NCI-H460 (cell line): ENCODE data around the gene GADD45GIP1. TPM values are rescaled to one million over a fixed set of nuclear protein-coding genes. Genes with fewer than 3 reads are reported as not detected.
"Not testable (repeated sequence)": the region's sequence is repeated elsewhere in the genome, so short reads cannot be mapped to it uniquely, and the experiment has no call there.

Experiments
- DNase-seq: peaks from one replicate; pipeline ENCODE4 v3.0.0-alpha.2; 2016; ENCODE audit warnings: low read depth; ENCODE audit errors: extremely low read depth
- total RNA-seq: library from RNA; depleted of rRNA; stranded (reverse); fragments of >200 nt; shearing (Covaris generic); gene quantifications from 2 replicates; pipeline ENCODE4 v1.2.3, GENCODE V29; 2014

Gene GADD45GIP1
- total RNA-seq, 1 experiment from 2014 or later, result 24.7 TPM

DNA sequence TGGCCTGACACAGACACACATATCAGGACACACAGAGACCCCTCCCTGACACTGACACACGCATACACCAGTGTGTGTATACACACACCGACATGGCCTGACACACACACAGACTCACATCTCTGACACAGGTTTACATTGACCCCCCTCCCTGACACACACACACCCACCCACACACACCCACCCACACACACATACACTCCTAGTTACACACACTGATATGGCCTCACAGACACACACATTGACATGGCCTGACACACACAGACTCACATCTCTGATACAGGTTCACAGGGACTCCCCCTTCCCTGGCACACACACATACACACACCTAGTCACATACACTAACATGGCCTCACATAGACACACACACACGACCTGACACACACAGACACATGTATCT lies 33.8 kb upstream of the GADD45GIP1 start:
- DNase-seq, result no peak

DNA sequence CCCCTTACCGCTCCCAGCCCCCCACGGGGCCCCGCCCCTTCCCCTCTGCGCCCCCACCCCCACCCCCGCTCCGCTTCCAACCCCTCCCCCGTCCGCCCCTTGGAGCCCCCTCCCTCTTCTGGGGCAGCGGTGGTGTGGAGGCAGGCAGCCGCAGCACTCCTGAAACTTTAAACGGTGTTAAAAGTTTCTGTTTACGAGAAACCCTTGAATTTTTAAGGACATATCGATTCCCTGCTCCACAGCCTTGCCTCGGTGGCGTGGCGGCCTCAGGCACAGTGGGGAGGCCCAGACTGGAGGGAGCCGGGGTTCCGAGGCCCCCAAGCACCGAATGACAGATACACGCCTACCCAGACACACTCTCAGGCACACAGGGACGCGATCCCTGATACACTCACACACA lies 33.4 kb upstream of the GADD45GIP1 start:
- DNase-seq, result no peak

DNA sequence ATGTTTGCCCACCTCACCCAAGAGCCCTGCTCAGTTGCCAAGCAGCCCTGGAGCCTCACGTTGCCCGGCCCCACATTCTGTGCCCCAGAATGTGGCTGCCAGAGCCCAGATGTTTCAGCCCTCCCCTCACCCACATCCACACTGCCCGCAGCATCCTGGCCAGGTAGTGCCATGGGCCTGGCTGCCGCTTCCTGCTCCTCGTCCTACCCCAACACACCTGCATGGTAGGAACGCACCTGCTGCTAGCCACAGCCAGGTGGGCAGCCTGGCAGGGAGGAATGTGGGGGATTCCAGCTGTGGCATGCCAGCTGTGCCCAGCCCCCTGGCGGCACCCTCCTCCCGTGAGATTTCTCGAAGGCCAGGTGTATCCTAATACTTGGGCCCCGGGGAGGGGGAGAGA lies 30.8 kb upstream of the GADD45GIP1 start:
- DNase-seq, result no peak

DNA sequence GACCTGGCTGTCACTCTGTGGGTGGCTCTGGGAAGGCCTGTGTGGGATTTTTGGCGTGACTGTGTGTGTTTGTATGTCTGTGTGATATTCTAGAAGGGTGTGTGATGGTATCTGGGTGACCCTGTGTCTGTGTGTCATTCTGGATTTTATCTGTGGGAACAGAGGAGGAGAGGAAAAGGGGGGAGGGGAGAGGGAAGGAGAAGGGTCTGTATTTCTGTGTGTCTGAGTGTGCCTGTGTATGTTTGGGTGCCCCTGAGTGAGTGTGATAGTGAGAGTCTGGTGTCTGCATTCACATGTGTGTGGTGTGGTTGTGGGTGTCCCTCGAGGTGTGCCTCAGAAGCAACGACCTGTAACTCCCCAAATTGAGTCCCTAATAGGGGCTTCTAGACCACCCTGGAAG lies 30.2 kb upstream of the GADD45GIP1 start:
- DNase-seq, result no peak

GRCh38 chr19:12986726-12987125 lies 29.7 kb upstream of the GADD45GIP1 start:
- DNase-seq, result no peak

GRCh38 chr19:12985049-12985776 lies 28.2 kb upstream of the GADD45GIP1 start:
- peak; percentile 14 for DNase-seq

GRCh38 chr19:12984683-12985048 lies 27.6 kb upstream of the GADD45GIP1 start:
- no peak for DNase-seq

DNA sequence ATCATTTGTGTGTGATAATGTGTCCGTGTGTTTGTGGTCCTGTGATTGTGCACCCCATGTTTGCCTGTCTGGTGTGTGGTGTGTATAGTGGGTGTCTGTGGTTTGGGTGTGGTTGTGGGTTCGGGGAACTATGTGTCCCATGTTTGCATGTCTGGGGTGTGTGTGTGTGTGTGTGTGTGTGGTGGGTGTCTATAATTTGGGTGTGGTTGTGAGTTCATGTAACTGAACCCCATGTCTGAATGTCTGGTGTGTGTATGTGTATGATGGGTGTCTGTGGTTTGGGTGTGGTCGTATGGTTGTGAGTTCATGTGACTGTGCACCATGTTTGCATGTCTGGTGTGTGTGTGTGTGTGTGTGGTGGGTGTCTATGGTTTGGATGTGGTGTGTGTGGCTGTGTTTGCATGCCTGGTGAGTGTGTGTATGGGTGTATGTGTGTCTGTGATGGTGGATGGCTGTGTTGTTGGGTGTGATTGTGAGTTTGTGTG lies 27.2 kb upstream of the GADD45GIP1 start:
- DNase-seq, result no peak

GRCh38 chr19:12983542-12984142 lies 26.6 kb upstream of the GADD45GIP1 start:
- peak; percentile 49 for DNase-seq

- no peak for DNase-seq
Measured at GRCh38 chr19:12983091-12983490, 26.1 kb upstream of the GADD45GIP1 start.

DNA sequence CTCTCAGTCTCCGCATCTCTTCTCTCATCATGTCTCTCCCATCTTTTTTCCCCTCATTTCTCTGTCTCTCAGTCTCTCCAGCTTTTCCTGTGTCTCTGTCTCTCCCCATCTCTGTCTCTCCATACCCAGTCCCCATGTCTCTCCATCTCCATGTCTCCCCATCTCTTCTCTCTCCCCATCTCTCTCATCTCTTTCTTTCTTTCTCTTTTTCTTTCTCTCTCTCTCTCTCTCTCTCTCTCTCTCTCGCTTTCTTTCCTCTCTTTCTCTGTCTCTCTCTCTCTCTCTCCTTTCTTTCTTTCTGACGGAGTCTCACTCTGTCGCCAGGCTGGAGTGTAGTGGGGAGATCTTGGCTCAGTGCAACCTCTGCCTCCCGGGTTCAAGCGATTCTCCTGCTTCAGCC lies 25.6 kb upstream of the GADD45GIP1 start:
- DNase-seq, result no peak

DNA sequence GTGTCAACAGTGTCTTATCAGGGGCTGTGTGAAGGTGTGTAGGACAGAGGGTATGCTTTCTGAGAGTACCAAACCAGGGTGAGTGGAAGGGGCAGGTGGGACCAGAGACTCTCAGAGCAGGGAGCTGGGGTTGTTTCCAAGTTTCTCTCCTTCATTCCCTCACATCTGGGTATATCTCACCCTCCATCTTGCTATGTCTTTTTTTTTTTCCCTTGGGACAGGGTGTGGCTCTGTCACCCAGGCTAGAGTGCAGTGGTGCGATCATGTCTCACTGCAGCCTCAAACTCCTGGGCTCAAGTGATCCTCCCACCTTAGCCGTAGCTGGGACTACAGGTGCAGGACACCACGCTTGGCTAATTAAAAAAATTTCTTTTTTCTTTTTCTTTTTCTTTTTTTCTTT lies 23.0 kb upstream of the GADD45GIP1 start:
- no peak for DNase-seq

DNA sequence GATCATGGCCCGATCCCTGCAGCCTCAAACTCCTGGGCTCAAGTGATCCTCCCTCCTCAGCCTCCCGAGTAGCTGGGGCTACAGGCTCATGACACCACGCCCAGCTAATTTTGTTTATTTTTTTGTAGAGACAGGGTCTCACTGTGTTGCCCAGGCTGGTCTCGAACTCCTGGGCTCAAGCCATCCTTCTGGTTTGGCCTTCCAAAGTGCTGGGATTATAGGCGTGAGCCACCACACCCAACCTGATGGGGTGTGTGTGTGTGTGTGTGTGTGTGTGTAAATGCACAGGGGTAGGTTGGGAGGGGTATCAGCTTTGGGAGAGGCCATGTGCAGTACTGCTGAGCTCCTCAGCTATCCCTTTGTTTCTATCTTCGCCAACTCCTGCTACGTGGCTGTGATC lies 19.1 kb upstream of the GADD45GIP1 start:
- not testable (repeated sequence) for DNase-seq

GRCh38 chr19:12975221-12975741 lies 18.3 kb upstream of the GADD45GIP1 start:
- DNase-seq, result no peak

DNA sequence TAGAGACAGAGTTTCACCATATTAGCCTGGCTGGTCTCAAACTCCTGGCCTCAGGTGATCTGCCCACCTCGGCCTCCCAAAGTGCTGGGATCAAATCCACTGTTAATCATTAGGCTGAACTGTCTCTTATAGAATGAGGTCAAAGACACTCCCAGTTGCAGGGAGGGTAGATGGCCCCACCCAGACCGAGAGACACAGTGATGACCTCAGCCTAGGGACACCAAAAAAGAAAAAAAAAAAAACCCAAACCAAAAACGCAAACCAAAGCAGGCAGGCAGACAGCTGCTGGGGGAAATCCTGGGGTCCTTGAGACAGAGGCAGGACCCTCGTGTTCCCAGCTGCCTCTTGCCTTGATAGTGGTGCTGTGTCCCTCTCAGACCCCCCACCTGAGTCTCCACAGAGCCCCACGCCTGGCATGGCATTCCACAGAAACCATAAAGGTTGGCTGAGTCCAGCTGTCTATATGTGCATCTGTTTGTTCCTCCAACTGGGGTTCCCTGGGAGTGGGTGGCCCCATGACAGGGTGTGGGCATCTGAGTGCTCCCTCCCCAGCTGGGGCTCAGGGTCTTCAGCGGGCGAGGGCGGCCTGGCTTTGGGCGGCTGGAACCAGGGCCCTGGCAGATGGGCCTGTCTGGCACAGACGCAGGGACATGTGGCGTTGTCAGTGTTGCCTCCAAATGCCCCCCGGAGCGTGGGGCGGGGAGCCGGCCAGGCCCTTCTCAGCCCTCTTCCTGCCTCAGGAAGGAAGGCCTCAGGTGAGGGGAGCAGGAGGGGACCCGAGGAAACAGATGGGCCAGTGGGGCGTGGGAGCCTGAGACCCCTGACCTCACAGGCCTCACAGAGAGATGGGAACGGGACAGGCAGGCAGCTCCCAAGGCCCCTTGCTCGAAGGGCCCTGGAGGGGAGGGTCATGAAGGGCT lies 17.5 kb upstream of the GADD45GIP1 start:
- no peak for DNase-seq

DNA sequence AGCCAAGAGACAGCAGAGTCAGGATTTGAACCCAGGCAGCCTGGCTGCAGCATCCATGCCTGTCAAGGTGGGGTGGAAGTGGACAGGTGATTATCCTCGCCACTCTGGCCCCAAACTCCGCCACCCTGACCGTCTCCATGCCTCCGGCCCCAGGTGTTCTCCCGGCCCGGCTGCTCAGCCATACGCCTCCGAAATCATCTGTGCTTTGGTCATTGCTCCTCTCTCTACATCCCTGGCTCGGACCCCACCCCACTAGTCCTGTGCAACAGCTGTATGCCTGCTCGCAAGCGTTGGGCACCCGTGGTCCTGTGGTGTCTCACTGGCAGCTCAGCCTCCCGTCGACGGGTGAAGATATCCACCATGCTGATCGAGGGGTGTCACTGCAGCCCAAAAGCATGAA lies 16.2 kb upstream of the GADD45GIP1 start:
- DNase-seq, result no peak

DNA sequence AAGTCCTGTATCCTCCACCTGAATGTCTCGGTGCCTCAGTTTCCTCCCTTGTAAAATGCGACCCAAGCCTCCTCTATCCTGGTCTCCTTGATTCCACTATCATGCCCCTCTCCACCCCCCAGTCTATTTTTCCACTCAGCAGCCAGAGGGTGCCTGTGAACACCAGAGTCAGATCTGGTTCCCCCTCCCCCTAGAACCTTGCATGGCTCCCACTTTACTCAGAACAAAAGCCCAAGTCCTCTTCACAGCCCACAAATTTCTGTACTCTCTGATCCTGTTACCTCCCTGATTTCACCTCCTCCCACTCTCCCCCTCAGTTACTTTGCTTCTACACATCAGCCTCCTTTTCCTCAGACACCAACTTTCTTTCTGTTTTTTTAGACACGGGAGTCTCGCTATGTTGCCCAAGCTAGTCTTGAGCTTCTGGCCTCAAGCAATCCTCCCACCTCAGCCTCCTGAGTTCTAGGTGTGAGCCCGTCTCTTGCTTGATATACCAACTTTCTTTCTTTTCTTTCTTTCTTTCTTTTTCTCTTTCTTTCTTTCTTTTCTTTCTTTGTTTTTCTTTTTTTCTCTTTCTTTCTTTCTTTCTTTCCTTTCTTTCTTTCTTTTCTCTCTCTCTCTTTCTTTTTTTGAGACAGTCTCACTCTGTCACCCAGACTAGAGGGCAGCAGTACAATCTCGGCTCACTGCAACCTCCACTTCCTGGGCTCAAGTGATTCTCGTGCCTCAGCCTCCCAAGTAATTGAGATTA lies 13.2 kb upstream of the GADD45GIP1 start:
- DNase-seq, result no peak

DNA sequence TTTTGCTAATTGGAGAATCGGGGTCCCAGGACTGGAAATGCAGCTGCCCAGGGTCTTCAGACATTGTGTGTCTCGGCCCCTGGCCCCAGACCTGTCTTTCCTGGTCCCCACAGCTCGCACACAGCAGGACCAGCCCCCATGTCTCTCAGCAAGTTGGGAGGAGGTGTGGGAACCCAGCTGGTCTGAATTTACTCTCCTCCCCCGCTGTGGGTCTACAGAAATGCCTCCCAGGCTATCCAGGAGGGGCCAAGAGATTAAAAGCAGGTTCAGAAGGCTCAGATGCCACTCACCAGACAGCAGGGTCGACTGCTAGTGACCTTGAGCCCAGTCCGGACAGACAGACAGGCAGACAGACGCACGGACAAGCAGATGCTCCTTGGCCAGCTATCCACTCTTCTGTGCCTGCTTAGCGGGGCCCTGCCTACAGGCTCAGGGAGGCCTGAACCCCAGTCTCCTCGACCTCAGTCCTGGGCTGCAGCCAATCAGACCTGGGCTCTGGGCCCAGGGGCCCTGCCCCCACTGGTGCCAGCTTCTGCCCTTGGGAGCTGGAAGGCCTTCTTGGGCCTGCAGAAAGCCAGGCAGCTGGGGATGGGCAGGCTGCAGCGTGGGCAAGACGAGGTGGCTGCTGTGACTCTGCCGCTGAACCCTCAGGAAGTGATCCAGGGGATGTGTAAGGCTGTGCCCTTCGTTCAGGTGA lies 12.4 kb upstream of the GADD45GIP1 start, which contains the start of gene DAND5:
DAND5 (plus strand) TSS at position 285 of the 697 bp plus-strand sequence; CDS start at position 370, 85 bp downstream.
- no peak for DNase-seq

DNA sequence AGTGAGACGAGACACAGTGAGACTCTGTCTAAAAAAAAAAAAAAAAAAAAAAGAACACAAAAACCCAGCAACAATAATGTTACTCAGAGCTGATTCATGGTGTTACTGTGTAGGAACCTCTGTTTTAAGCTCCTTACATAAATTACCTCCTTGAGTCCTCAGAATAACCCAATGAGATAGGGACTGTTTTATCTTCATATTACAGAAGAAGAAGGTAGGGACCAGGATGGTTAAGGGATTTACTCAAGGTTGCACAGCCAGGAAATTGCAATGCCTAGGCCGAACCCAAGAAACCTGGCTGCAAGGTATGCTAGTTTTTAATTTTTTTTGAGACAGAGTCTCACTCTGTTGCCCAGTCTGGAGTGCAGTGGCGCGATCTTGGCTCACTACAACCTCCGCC lies 10.9 kb upstream of the GADD45GIP1 start:
- DNase-seq, result no peak

- no peak for DNase-seq
Measured at GRCh38 chr19:12965812-12966135, 8.8 kb upstream of the GADD45GIP1 start.
